AG09319 (cell line): Measurements from ENCODE around the gene PGLYRP3.

Experiments used
- DNase-seq: peaks from one replicate; pipeline ENCODE4 v3.0.0-alpha.2; 2010; ENCODE audit warnings: low read depth; ENCODE audit errors: extremely low read depth
- CTCF ChIP-seq: IDR thresholded peaks from 2 replicates; pipeline ENCODE4 v1.5.1; 2011; ENCODE audit warnings: low read depth, mild to moderate bottlenecking, inconsistent platforms, low read length, moderate library complexity

PGLYRP3 gene

GRCh38 chr1:153262462-153263157, 50.1 kb downstream of the PGLYRP3 start:
- no peak for DNase-seq
- TF ChIP-seq CTCF: no peak

- TF ChIP-seq CTCF: no peak
- DNase-seq: no peak
Measured at GRCh38 chr1:153262070-153262366, 50.7 kb downstream of the PGLYRP3 start.

- TF ChIP-seq CTCF: no peak
- no peak for DNase-seq
Measured at GRCh38 chr1:153261281-153262069, 51.3 kb downstream of the PGLYRP3 start.

- no peak for TF ChIP-seq CTCF
- DNase-seq: no peak
Measured at GRCh38 chr1:153260585-153261280, 52.0 kb downstream of the PGLYRP3 start.

- TF ChIP-seq CTCF: no peak
- no peak for DNase-seq
Measured at GRCh38 chr1:153259387-153259786, 53.4 kb downstream of the PGLYRP3 start, which contains the start of gene LORICRIN. TSS of gene LORICRIN (plus strand) at chr1:153259687. CDS start at chr1:153260950, 1,263 bp downstream.

GRCh38 chr1:153253693-153254092, 59.1 kb downstream of the PGLYRP3 start:
- DNase-seq: no peak
- TF ChIP-seq CTCF: no peak

GRCh38 chr1:153253076-153253475, 59.7 kb downstream of the PGLYRP3 start:
- TF ChIP-seq CTCF: no peak
- DNase-seq: no peak
